ENCODE results near the gene WDPCP. TPM values are rescaled to one million over a fixed set of nuclear protein-coding genes. Genes with fewer than 3 reads are reported as not detected.

WDPCP gene
- total RNA-seq, 1 donor = 16.3 TPM

DNA sequence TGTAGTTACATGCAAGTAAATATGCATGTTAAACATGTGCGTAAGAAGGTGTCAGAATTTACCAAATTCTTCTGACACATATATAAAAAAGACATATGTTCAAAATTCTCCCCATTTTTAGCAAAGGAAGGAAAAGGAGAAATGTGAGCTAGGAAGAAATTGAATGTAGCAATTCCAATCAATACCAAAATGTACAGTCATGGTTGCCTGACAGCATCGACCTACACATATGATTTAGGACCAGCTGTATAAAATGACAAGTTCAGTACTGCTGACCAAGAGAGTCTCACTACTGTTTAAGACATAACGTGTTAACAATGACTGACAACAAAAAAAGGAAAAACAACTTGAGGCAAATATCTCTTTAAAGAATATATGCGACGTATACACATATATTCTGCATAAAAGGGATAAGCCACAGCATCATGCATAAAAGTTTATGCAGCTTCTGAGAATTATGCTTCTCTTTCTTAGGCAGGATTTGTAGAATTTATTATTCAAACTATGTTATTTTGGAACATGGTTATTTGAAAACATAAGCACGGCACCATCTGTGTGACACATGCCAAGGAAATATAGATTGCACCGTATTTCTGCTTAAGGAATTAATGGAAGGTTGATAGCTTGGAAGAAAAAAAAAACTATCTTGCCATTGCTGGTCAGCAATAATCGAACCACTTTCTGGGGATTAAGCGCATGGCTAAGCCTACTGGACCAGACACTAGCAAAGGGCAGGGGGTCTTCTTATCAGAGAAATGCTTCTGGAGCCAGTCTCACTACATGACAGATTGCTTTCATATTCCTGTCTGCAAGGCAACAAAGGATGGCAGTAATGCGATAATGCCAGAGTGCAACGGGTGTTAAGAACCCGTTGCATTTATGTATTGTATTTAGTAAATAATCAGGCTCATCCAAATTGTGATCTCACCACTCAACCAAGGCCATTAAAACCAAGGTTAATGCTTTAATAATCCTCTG is 154.0 kb downstream of the WDPCP start:
- no peaks in the 10 kb centered on the region for H3K79me2 ChIP-seq (ENCODE audit: insufficient read depth, low read length)
- no peaks in the 10 kb centered on the region for H3K4me1 ChIP-seq (ENCODE audit: insufficient read depth, low read length)
- H3K4me2 ChIP-seq (ENCODE audit: insufficient read depth, low read length) = no peak overlapping the region
- no peaks in the 10 kb centered on the region for H4K20me1 ChIP-seq (ENCODE audit: insufficient read depth, low read length)
- no peak overlapping the region for H3K27ac ChIP-seq (ENCODE audit: low read depth, low read length)
- TF ChIP-seq CTCF (IDR thresholded peaks at IDR 0.05; ENCODE audit: extremely low read depth, low read depth, low read length) = no peak
- no peaks in the 10 kb centered on the region for H3K9me3 ChIP-seq (ENCODE audit: low read depth, low read length)
- H3K4me3 ChIP-seq (ENCODE audit: insufficient read depth, low read length) = no peak overlapping the region
- no peak overlapping the region for H2AFZ ChIP-seq (ENCODE audit: low read length)
- H3K27me3 ChIP-seq (ENCODE audit: insufficient read depth, low read length) = no peaks in the 10 kb centered on the region
- H3K36me3 ChIP-seq (ENCODE audit: insufficient read depth, low read length) = no peaks in the 10 kb centered on the region
- no peak for DNase-seq (ENCODE audit: insufficient read length, low spot score, missing footprints)

DNA sequence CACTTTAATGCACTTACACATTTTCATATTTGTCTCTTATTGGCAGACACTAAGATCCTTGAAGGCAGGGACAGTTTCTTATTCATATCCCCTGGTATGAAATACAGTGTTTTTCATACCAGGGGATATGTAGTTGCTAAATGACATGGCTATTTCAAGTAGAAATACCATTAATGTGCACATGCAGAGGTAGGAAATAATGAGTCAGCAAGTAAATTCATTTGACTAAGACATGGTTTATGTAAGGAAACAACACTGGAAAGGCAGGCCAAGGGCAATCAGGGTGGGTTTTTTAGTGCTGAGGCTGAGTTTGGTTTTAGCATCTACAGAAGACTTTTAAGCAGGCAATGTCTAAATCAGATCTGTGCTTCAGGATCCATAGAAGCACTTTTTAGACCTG is 155.9 kb downstream of the WDPCP start:
- DNase-seq (ENCODE audit: insufficient read length, low spot score, missing footprints) = no peak
- H3K36me3 ChIP-seq (ENCODE audit: insufficient read depth, low read length) = no peaks in the 10 kb centered on the region

DNA sequence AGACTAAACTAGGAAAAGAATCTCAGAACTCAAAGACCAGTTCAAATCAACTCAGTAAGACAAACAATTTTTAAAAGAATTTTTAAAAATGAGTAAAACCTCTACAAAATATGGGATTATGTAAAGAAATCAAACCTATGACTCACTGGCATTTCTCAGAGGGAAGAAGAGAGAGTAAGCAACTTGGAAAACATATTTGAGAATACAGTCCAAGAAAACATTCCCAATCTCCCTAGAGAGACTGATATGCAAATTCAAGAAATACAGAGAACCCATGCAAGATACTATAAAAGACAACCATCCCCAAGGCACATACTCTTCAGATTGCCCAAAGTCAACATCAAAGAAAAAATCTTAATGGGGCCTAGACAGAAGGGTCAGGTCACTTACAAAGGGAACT is 162.7 kb downstream of the WDPCP start:
- Histone ChIP-seq H3K79me2 (ENCODE audit: insufficient read depth, low read length) (no peaks in the 10 kb centered on the region), H3K4me2 (ENCODE audit: insufficient read depth, low read length) (peak overlapping the region; percentile 17), H4K20me1 (ENCODE audit: insufficient read depth, low read length) (no peaks in the 10 kb centered on the region), H3K27me3 (ENCODE audit: insufficient read depth, low read length) (no peaks in the 10 kb centered on the region), H3K9me3 (ENCODE audit: low read depth, low read length) (no peaks in the 10 kb centered on the region), H3K4me3 (ENCODE audit: insufficient read depth, low read length) (no peak overlapping the region), H3K4me1 (ENCODE audit: insufficient read depth, low read length) (peaks cover 10% of the 10 kb centered on the region), H2AFZ (ENCODE audit: low read length) (no peak overlapping the region), H3K27ac (ENCODE audit: low read depth, low read length) (peak overlapping the region; percentile 44), H3K36me3 (ENCODE audit: insufficient read depth, low read length) (no peaks in the 10 kb centered on the region)
- DNase-seq (ENCODE audit: insufficient read length, low spot score, missing footprints) = no peak
- no peak for TF ChIP-seq CTCF (IDR thresholded peaks at IDR 0.05; ENCODE audit: extremely low read depth, low read depth, low read length)

More for the DNA sequence above, 155.9 kb downstream of the WDPCP start:
- no peak overlapping the region for H3K27ac ChIP-seq (ENCODE audit: low read depth, low read length)
- no peak overlapping the region for H2AFZ ChIP-seq (ENCODE audit: low read length)
- H3K27me3 ChIP-seq (ENCODE audit: insufficient read depth, low read length) = no peaks in the 10 kb centered on the region
- no peaks in the 10 kb centered on the region for H4K20me1 ChIP-seq (ENCODE audit: insufficient read depth, low read length)
- no peaks in the 10 kb centered on the region for H3K79me2 ChIP-seq (ENCODE audit: insufficient read depth, low read length)
- H3K4me1 ChIP-seq (ENCODE audit: insufficient read depth, low read length) = no peaks in the 10 kb centered on the region
- no peak overlapping the region for H3K4me2 ChIP-seq (ENCODE audit: insufficient read depth, low read length)
- no peaks in the 10 kb centered on the region for H3K9me3 ChIP-seq (ENCODE audit: low read depth, low read length)
- TF ChIP-seq CTCF (IDR thresholded peaks at IDR 0.05; ENCODE audit: extremely low read depth, low read depth, low read length) = no peak
- no peak overlapping the region for H3K4me3 ChIP-seq (ENCODE audit: insufficient read depth, low read length)

GRCh38 chr2:63425079-63425416 is 163.2 kb downstream of the WDPCP start:
- no peak overlapping the region for H2AFZ ChIP-seq (ENCODE audit: low read length)

More at GRCh38 chr2:63425079-63425416, 163.2 kb downstream of the WDPCP start:
- Histone ChIP-seq H3K9me3 (ENCODE audit: low read depth, low read length) (no peaks in the 10 kb centered on the region), H3K79me2 (ENCODE audit: insufficient read depth, low read length) (no peaks in the 10 kb centered on the region), H3K36me3 (ENCODE audit: insufficient read depth, low read length) (no peaks in the 10 kb centered on the region), H3K27me3 (ENCODE audit: insufficient read depth, low read length) (no peaks in the 10 kb centered on the region), H4K20me1 (ENCODE audit: insufficient read depth, low read length) (no peaks in the 10 kb centered on the region), H3K4me3 (ENCODE audit: insufficient read depth, low read length) (no peak overlapping the region), H3K4me1 (ENCODE audit: insufficient read depth, low read length) (peaks cover 10% of the 10 kb centered on the region), H3K4me2 (ENCODE audit: insufficient read depth, low read length) (no peak overlapping the region), H3K27ac (ENCODE audit: low read depth, low read length) (peak overlapping the region; percentile 44)
- no peak for DNase-seq (ENCODE audit: insufficient read length, low spot score, missing footprints)
- TF ChIP-seq CTCF (IDR thresholded peaks at IDR 0.05; ENCODE audit: extremely low read depth, low read depth, low read length) = no peak
